Kidney epithelial cell (primary cell): Measurements from ENCODE around the gene BCAP31. TPM values are rescaled to one million over a fixed set of nuclear protein-coding genes. Genes with fewer than 3 reads are reported as not detected.
"Not testable (repeated sequence)": the region's sequence is repeated elsewhere in the genome, so short reads cannot be mapped to it uniquely, and the experiment has no call there.

Experiments
- DNase-seq: peaks from one replicate; pipeline ENCODE4 v3.0.0-alpha.2; 2010; ENCODE audit warnings: low read depth
- H3K27me3 ChIP-seq: 2 replicates; pipeline ENCODE4 v1.6.0; 2011; ENCODE audit warnings: low read length; ENCODE audit not compliant: control insufficient read depth, insufficient read depth
- H3K36me3 ChIP-seq: 2 replicates; pipeline ENCODE4 v1.5.1; 2011; ENCODE audit warnings: low read length; ENCODE audit not compliant: control insufficient read depth, insufficient read depth
- H3K4me3 ChIP-seq: 2 replicates; pipeline ENCODE4 v1.5.1; 2011; ENCODE audit warnings: low read depth, mild to moderate bottlenecking, control low read depth, low read length
- CTCF ChIP-seq: IDR thresholded peaks from 2 replicates; pipeline ENCODE4 v1.5.1; 2011; ENCODE audit warnings: mild to moderate bottlenecking, moderate library complexity, low read length, control low read depth, inconsistent platforms; ENCODE audit not compliant: insufficient read depth, poor library complexity, severe bottlenecking
- total RNA-seq: library from RNA; depleted of rRNA; stranded (reverse); fragments of >200 nt; gene quantifications from 2 replicates; pipeline ENCODE4 v1.2.3, GENCODE V29; 2015

The BCAP31 gene
- total RNA-seq, 1 donor from 2014 or later, result 179 TPM

- Histone ChIP-seq H3K27me3 (no peaks in the 10 kb centered on the region), H3K4me3 (no peak overlapping the region), H3K36me3 (no peaks in the 10 kb centered on the region)
- no peak for TF ChIP-seq CTCF
- DNase-seq, result no peak
Observed at GRCh38 chrX:153696100-153696499, 28.1 kb downstream of the BCAP31 start.

- no peak for DNase-seq
- Histone ChIP-seq H3K4me3 (no peak overlapping the region), H3K27me3 (no peaks in the 10 kb centered on the region), H3K36me3 (no peaks in the 10 kb centered on the region)
- no peak for TF ChIP-seq CTCF
Observed at GRCh38 chrX:153694687-153695270, 29.4 kb downstream of the BCAP31 start.

- DNase-seq, H3K4me3 ChIP-seq, H3K27me3 ChIP-seq, H3K36me3 ChIP-seq: not testable (repeated sequence)
Observed at GRCh38 chrX:153694256-153694655, 29.9 kb downstream of the BCAP31 start.

GRCh38 chrX:153693216-153694086 is 30.7 kb downstream of the BCAP31 start:
- DNase-seq, result no peak
- TF ChIP-seq CTCF, result no peak
- H3K36me3 ChIP-seq, result no peaks in the 10 kb centered on the region
- H3K4me3 ChIP-seq, result no peak overlapping the region
- H3K27me3 ChIP-seq, result no peaks in the 10 kb centered on the region

GRCh38 chrX:153692611-153693156 is 31.5 kb downstream of the BCAP31 start:
- Histone ChIP-seq H3K36me3 (no peaks in the 10 kb centered on the region), H3K27me3 (no peaks in the 10 kb centered on the region), H3K4me3 (no peak overlapping the region)
- TF ChIP-seq CTCF, result no peak
- no peak for DNase-seq

GRCh38 chrX:153692003-153692402 is 32.2 kb downstream of the BCAP31 start:
- no peak for DNase-seq

GRCh38 chrX:153691032-153691827 is 33.0 kb downstream of the BCAP31 start:
- H3K4me3 ChIP-seq, H3K36me3 ChIP-seq, DNase-seq, H3K27me3 ChIP-seq: not testable (repeated sequence)

More at GRCh38 chrX:153692003-153692402, 32.2 kb downstream of the BCAP31 start:
- TF ChIP-seq CTCF, result no peak
- H3K36me3 ChIP-seq, result no peaks in the 10 kb centered on the region
- no peak overlapping the region for H3K4me3 ChIP-seq
- no peaks in the 10 kb centered on the region for H3K27me3 ChIP-seq
